HEK293 (cell line): ENCODE measurements around the gene DPF3.

ENCODE experiments used
- CTCF ChIA-PET: fragments of 350-600 bp; formaldehyde crosslinking; extraction: SDS; loops from one replicate; lab custom pipeline; 2021; ENCODE audit warnings: antibody characterized with exemption; lab: Yijun Ruan, JAX
- POLR2A ChIA-PET: fragments of 300-600 bp; formaldehyde crosslinking; extraction: SDS; loops from one replicate; lab custom pipeline; 2020; ENCODE audit warnings: antibody characterized with exemption, inconsistent platforms; lab: Yijun Ruan, JAX
- H3K27ac ChIP-seq: fragments of 200-500 bp; sonication (Bioruptor generic); 2 replicates; pipeline ENCODE4 v1.5.1; 2014; ENCODE audit warnings: low read depth, low read length, control low read depth, inconsistent platforms; ENCODE audit errors: extremely low read depth
- H3K36me3 ChIP-seq, 2 experiments: fragments of 200-500 bp in 1 of 2; sonication (Bioruptor generic) in 1 of 2; 1 replicate in 1 of 2; 2 replicates in 1 of 2; pipeline ENCODE4 v1.5.1; 2014 to 2017; ENCODE audit warnings: inconsistent platforms in 2 of 2, low read length in 2 of 2; ENCODE audit not compliant: control insufficient read depth in 2 of 2, insufficient read depth in 1 of 2
- H3K4me1 ChIP-seq: fragments of 200-500 bp; sonication (Bioruptor generic); 2 replicates; pipeline ENCODE4 v1.5.1; 2014; ENCODE audit warnings: mild to moderate bottlenecking, low read length, inconsistent platforms; ENCODE audit not compliant: control insufficient read depth, insufficient read depth
- H3K4me3 ChIP-seq: 2 replicates; pipeline ENCODE4 v1.5.1; 2011; ENCODE audit warnings: low read depth, mild to moderate bottlenecking, control low read depth, low read length, moderate library complexity
- H3K9me3 ChIP-seq: fragments of 200-500 bp; sonication (Bioruptor generic); 2 replicates; pipeline ENCODE4 v1.5.1; 2014; ENCODE audit warnings: low read depth, low read length, inconsistent platforms; ENCODE audit not compliant: control insufficient read depth, insufficient read depth
- ZEB2 ChIP-seq: fragments of 450-650 bp; formaldehyde crosslinking; IDR thresholded peaks from 2 replicates; pipeline ENCODE4 v1.5.1; 2016; ENCODE audit warnings: missing biosample characterization, missing genetic modification characterization
- ZNF501 ChIP-seq: fragments of 450-650 bp; formaldehyde crosslinking; IDR thresholded peaks from 2 replicates; pipeline ENCODE4 v1.5.1; 2016; ENCODE audit warnings: missing biosample characterization, missing genetic modification characterization
- ZNF610 ChIP-seq: fragments of 450-650 bp; formaldehyde crosslinking; IDR thresholded peaks from 2 replicates; pipeline ENCODE4 v1.5.1; 2016; ENCODE audit warnings: missing biosample characterization, missing genetic modification characterization, borderline replicate concordance
- ZNF626 ChIP-seq: fragments of 450-650 bp; sonication (Bioruptor Pico); formaldehyde crosslinking; IDR thresholded peaks from 2 replicates; pipeline ENCODE4 v1.5.1; 2018; ENCODE audit warnings: missing biosample characterization, missing genetic modification characterization, inconsistent platforms
- ZNF76 ChIP-seq: fragments of 450-650 bp; formaldehyde crosslinking; IDR thresholded peaks from 2 replicates; pipeline ENCODE4; 2016; ENCODE audit warnings: low read depth, missing biosample characterization, missing genetic modification characterization, borderline replicate concordance
- ZNF785 ChIP-seq: fragments of 450-650 bp; formaldehyde crosslinking; IDR thresholded peaks from 2 replicates; pipeline ENCODE4 v1.5.1; 2016; ENCODE audit warnings: missing biosample characterization, missing genetic modification characterization
- TF ChIP-seq, protein P1 (sequence below): fragments of 450-650 bp; formaldehyde crosslinking; IDR thresholded peaks from 2 replicates; pipeline ENCODE4 v1.5.1; 2016; ENCODE audit warnings: missing biosample characterization, missing genetic modification characterization
- TF ChIP-seq, protein P2 (sequence below): fragments of 450-650 bp; formaldehyde crosslinking; IDR thresholded peaks from 2 replicates; pipeline ENCODE4 v1.5.1; 2016; ENCODE audit warnings: missing biosample characterization, missing genetic modification characterization
- TF ChIP-seq, protein P3 (sequence below): fragments of 450-650 bp; IDR thresholded peaks from 2 replicates; pipeline ENCODE4 v1.5.1; 2018; ENCODE audit warnings: missing biosample characterization, missing genetic modification characterization
- TF ChIP-seq, protein P4 (sequence below): fragments of 450-650 bp; formaldehyde crosslinking; IDR thresholded peaks from 2 replicates; pipeline ENCODE4 v1.5.1; 2016; ENCODE audit warnings: missing biosample characterization, missing genetic modification characterization
- TF ChIP-seq, protein P5 (sequence below): fragments of 450-650 bp; formaldehyde crosslinking; IDR thresholded peaks from 2 replicates; pipeline ENCODE4 v1.5.1; 2016; ENCODE audit warnings: missing biosample characterization, missing genetic modification characterization

Gene DPF3

DNA sequence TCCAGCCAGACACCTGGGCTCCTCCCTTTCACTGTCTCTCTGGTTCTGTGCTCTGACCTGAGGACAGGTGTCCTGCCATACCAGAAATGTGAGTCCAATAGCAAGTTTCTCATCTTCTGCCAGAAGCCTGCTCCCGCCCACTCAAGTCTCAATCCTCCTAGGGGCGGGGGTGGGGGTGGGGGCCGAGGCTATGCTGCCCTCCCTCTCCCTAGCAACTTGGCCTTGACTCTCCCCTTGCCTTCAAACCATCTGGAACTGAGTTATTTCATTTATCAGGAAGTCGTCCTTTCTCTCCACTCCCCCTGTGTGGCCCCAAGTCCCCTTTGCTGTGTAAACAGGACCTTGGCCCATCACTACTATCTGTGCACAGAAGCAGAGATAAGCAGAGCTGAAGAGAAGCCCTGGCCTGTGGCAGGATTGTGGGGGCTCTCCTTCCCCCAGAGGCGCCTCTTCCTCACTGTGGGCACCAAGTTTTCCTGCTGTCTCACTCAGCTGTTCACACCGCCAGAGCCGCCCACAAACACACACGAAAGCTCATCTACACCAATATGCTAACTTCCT lies 117.1 kb downstream of the DPF3 start (continued):
- TF ChIP-seq, protein P1, sequence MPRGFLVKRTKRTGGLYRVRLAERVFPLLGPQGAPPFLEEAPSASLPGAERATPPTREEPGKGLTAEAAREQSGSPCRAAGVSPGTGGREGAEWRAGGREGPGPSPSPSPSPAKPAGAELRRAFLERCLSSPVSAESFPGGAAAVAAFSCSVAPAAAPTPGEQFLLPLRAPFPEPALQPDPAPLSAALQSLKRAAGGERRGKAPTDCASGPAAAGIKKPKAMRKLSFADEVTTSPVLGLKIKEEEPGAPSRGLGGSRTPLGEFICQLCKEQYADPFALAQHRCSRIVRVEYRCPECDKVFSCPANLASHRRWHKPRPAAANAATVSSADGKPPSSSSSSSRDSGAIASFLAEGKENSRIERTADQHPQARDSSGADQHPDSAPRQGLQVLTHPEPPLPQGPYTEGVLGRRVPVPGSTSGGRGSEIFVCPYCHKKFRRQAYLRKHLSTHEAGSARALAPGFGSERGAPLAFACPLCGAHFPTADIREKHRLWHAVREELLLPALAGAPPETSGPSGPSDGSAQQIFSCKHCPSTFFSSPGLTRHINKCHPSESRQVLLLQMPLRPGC (tag by site-specific recombination): no peak

DNA sequence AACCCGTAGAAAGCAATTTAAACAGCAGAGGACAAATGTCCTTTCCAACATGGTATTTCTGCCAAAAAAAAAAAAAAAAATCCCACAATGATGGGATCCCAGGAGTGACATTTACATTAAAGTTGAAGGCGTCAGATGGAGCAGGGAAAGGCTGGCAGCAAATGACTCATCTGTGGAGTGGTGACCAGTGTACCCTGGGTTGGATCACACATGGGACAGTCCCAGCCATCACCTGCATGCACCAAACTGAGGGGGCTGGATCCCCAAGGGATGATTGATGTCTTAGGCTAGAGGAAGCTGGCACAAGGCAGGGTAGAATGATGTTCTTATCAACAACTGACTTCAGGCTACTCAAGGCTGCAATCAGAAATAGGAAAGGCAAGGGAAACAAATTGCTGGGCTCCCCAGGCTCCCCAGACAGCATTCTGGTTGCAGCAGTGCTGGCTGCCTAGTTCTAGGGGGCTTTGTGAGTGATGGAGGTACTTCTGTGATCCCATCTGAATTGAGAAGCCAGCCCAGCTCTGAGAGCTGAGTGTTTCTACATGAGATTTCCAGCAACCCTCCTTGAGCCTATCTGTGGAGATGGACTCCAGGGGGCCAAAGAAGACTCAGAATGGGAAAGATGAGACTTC lies 117.9 kb downstream of the DPF3 start:
- H3K27ac ChIP-seq: no peak overlapping the region
- no peak overlapping the region for H3K4me3 ChIP-seq
- no peaks in the 10 kb centered on the region for H3K4me1 ChIP-seq
- no peaks in the 10 kb centered on the region for H3K36me3 ChIP-seq
- CTCF ChIA-PET: no interaction called here
- TF ChIP-seq, protein P2, sequence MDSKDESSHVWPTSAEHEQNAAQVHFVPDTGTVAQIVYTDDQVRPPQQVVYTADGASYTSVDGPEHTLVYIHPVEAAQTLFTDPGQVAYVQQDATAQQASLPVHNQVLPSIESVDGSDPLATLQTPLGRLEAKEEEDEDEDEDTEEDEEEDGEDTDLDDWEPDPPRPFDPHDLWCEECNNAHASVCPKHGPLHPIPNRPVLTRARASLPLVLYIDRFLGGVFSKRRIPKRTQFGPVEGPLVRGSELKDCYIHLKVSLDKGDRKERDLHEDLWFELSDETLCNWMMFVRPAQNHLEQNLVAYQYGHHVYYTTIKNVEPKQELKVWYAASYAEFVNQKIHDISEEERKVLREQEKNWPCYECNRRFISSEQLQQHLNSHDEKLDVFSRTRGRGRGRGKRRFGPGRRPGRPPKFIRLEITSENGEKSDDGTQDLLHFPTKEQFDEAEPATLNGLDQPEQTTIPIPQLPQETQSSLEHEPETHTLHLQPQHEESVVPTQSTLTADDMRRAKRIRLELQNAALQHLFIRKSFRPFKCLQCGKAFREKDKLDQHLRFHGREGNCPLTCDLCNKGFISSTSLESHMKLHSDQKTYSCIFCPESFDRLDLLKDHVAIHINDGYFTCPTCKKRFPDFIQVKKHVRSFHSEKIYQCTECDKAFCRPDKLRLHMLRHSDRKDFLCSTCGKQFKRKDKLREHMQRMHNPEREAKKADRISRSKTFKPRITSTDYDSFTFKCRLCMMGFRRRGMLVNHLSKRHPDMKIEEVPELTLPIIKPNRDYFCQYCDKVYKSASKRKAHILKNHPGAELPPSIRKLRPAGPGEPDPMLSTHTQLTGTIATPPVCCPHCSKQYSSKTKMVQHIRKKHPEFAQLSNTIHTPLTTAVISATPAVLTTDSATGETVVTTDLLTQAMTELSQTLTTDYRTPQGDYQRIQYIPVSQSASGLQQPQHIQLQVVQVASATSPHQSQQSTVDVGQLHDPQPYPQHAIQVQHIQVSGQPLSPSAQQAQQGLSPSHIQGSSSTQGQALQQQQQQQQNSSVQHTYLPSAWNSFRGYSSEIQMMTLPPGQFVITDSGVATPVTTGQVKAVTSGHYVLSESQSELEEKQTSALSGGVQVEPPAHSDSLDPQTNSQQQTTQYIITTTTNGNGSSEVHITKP (tag by site-specific recombination): peak; percentile 39; the same call in 1 of the 2 replicates
- TF ChIP-seq, protein P3, sequence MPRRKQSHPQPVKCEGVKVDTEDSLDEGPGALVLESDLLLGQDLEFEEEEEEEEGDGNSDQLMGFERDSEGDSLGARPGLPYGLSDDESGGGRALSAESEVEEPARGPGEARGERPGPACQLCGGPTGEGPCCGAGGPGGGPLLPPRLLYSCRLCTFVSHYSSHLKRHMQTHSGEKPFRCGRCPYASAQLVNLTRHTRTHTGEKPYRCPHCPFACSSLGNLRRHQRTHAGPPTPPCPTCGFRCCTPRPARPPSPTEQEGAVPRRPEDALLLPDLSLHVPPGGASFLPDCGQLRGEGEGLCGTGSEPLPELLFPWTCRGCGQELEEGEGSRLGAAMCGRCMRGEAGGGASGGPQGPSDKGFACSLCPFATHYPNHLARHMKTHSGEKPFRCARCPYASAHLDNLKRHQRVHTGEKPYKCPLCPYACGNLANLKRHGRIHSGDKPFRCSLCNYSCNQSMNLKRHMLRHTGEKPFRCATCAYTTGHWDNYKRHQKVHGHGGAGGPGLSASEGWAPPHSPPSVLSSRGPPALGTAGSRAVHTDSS: no peak
- POLR2A ChIA-PET: no interaction called here
- no peaks in the 10 kb centered on the region for H3K9me3 ChIP-seq

DNA sequence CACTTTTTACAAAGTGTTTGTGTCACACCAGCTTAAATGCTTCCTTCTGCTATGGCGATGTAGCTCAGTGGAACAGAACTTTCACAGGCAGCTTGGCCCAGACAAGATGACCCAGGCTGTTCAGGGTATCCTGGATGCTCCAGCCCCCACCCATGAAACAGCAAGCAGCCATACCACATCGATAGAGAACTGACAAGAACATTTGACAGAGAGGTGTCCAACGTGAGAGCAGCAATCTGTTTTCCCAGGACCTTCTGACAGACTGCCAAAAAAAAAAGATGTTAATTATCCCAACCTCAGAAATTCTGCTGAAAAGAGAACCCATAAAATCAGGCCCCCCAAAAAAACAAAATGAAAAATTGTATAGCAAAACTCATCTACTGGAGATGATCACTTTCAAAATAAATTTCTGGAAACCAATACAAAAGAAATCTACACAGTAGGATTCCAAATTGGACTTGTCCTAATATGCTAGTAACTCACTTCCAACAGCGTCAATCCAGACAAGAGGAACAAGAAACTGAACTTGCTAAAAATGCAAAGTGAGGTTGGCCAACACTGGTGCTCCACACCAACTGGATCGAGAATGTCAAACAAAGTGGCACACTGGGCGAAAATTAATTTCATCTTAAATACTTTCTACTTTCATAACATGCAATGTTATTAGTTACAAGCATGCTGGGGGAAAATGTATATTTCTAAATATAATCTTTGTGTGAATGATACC lies 118.8 kb downstream of the DPF3 start:
- Histone ChIP-seq H3K9me3 (no peaks in the 10 kb centered on the region), H3K4me1 (no peaks in the 10 kb centered on the region), H3K27ac (no peak overlapping the region), H3K4me3 (no peak overlapping the region), H3K36me3 (no peaks in the 10 kb centered on the region)
- ChIA-PET POLR2A (no interaction called here), CTCF (no interaction called here)
- TF ChIP-seq ZNF785 (no peak), ZNF626 (no peak), ZEB2 (tag by site-specific recombination) (no peak), ZNF76 (tag by site-specific recombination) (no peak), ZNF501 (tag by site-specific recombination) (no peak), ZNF610 (no peak)
- TF ChIP-seq, protein P3: no peak
- TF ChIP-seq, protein P4, sequence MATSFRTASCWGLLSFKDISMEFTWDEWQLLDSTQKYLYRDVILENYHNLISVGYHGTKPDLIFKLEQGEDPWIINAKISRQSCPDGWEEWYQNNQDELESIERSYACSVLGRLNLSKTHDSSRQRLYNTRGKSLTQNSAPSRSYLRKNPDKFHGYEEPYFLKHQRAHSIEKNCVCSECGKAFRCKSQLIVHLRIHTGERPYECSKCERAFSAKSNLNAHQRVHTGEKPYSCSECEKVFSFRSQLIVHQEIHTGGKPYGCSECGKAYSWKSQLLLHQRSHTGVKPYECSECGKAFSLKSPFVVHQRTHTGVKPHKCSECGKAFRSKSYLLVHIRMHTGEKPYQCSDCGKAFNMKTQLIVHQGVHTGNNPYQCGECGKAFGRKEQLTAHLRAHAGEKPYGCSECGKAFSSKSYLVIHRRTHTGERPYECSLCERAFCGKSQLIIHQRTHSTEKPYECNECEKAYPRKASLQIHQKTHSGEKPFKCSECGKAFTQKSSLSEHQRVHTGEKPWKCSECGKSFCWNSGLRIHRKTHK (tag by site-specific recombination): no peak
- TF ChIP-seq, protein P5, sequence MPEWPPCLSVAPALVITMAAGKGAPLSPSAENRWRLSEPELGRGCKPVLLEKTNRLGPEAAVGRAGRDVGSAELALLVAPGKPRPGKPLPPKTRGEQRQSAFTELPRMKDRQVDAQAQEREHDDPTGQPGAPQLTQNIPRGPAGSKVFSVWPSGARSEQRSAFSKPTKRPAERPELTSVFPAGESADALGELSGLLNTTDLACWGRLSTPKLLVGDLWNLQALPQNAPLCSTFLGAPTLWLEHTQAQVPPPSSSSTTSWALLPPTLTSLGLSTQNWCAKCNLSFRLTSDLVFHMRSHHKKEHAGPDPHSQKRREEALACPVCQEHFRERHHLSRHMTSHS: no peak
